HL-60 (cell line): ENCODE measurements around the gene ZNF471.

Experiments
- DNase-seq, 2 experiments: peaks; one replicate each; pipeline ENCODE4 v3.0.0-alpha.2; 2010 to 2020; ENCODE audit warnings: low read depth in 1 of 2, low spot score in 1 of 2
- H3K27ac ChIP-seq: fragments of 250-450 bp; sonication (Bioruptor Pico); replicated peaks from 2 replicates; pipeline ENCODE4 v1.5.1; 2020; ENCODE audit warnings: mild to moderate bottlenecking, moderate library complexity
- H3K27me3 ChIP-seq: fragments of 250-450 bp; sonication (Bioruptor Pico); 2 replicates; pipeline ENCODE4 v1.5.1; 2021; ENCODE audit warnings: mild to moderate bottlenecking, moderate library complexity; ENCODE audit not compliant: insufficient read depth, poor library complexity, severe bottlenecking
- H3K4me3 ChIP-seq: replicated peaks from 2 replicates; pipeline ENCODE4 v1.5.1; 2011; ENCODE audit warnings: mild to moderate bottlenecking, control low read depth, low read length; ENCODE audit not compliant: insufficient read depth
- CTCF ChIP-seq: IDR thresholded peaks from one replicate; pipeline ENCODE4 v1.5.1; 2011; ENCODE audit warnings: low read length, control low read depth, inconsistent platforms; ENCODE audit not compliant: insufficient read depth
- GABPA ChIP-seq: IDR thresholded peaks from 2 replicates; pipeline ENCODE4 v1.6.1; 2012; ENCODE audit warnings: low read depth
- POLR2AphosphoS5 ChIP-seq: IDR thresholded peaks from 2 replicates; pipeline ENCODE4 v1.6.1; 2012; ENCODE audit warnings: low read depth
- SPI1 ChIP-seq: IDR thresholded peaks from 2 replicates; pipeline ENCODE4 v1.6.1; 2012; ENCODE audit warnings: low read depth, mild to moderate bottlenecking, borderline replicate concordance
- TF ChIP-seq, protein P1 (sequence below): IDR thresholded peaks from 2 replicates; pipeline ENCODE4 v1.6.1; 2012; ENCODE audit warnings: low read depth; ENCODE audit not compliant: insufficient replicate concordance

ZNF471 gene

DNA sequence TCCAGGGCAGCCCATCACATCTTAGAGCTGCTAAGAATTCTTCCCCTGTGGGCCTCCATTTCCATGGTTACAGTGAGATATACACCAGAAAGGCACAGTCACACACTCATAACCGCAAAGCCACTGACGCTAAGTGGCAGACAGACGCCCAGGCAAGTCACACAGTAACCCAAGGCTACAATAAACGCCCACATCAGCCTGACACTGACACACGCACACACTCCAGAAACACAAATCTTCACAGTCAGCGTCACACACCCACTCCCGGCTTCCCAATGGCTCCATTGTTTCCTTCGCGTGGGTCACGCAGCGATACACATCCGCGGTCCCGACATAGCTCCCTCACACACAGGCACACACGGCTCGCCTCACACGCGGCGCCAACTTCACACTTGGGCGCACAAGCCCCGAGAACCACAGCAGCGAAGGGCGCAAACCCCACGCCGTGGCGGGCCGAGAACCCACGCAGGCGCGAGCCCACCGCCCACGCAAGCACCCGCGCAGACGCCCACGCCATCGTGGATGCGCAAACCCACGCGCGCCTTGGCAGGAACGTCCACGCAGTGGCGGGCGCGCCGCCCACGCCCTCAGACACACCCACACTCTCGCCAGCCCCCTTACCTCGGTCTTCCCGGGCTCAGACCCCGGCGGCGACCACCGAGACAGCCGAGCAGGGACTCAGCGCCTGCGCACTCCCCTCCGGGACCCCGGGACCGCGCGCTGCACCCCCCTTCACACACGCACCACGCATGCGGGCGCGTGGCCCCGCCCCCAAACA lies 30.8 kb upstream of the ZNF471 start, which contains the start of gene ZNF667:
Gene ZNF667 (minus strand): TSS at position 695 of the 778 bp plus-strand sequence. CDS start 14,975 bp downstream, outside the sequence.
- Histone ChIP-seq H3K27ac (peak within 1 kb of the TSS; percentile 86), H3K4me3 (peak within 1 kb of the TSS; percentile 83), H3K27me3 (no peaks in the 10 kb centered on the region)
- DNase-seq, result peak; percentile 32 to 74
- TF ChIP-seq SPI1, result no peak
- TF ChIP-seq, protein P1, sequence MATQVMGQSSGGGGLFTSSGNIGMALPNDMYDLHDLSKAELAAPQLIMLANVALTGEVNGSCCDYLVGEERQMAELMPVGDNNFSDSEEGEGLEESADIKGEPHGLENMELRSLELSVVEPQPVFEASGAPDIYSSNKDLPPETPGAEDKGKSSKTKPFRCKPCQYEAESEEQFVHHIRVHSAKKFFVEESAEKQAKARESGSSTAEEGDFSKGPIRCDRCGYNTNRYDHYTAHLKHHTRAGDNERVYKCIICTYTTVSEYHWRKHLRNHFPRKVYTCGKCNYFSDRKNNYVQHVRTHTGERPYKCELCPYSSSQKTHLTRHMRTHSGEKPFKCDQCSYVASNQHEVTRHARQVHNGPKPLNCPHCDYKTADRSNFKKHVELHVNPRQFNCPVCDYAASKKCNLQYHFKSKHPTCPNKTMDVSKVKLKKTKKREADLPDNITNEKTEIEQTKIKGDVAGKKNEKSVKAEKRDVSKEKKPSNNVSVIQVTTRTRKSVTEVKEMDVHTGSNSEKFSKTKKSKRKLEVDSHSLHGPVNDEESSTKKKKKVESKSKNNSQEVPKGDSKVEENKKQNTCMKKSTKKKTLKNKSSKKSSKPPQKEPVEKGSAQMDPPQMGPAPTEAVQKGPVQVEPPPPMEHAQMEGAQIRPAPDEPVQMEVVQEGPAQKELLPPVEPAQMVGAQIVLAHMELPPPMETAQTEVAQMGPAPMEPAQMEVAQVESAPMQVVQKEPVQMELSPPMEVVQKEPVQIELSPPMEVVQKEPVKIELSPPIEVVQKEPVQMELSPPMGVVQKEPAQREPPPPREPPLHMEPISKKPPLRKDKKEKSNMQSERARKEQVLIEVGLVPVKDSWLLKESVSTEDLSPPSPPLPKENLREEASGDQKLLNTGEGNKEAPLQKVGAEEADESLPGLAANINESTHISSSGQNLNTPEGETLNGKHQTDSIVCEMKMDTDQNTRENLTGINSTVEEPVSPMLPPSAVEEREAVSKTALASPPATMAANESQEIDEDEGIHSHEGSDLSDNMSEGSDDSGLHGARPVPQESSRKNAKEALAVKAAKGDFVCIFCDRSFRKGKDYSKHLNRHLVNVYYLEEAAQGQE, result no peak
- no peak for TF ChIP-seq GABPA
- TF ChIP-seq CTCF, result no peak
- no peak; the same call in 1 of the 2 replicates for TF ChIP-seq POLR2AphosphoS5

DNA sequence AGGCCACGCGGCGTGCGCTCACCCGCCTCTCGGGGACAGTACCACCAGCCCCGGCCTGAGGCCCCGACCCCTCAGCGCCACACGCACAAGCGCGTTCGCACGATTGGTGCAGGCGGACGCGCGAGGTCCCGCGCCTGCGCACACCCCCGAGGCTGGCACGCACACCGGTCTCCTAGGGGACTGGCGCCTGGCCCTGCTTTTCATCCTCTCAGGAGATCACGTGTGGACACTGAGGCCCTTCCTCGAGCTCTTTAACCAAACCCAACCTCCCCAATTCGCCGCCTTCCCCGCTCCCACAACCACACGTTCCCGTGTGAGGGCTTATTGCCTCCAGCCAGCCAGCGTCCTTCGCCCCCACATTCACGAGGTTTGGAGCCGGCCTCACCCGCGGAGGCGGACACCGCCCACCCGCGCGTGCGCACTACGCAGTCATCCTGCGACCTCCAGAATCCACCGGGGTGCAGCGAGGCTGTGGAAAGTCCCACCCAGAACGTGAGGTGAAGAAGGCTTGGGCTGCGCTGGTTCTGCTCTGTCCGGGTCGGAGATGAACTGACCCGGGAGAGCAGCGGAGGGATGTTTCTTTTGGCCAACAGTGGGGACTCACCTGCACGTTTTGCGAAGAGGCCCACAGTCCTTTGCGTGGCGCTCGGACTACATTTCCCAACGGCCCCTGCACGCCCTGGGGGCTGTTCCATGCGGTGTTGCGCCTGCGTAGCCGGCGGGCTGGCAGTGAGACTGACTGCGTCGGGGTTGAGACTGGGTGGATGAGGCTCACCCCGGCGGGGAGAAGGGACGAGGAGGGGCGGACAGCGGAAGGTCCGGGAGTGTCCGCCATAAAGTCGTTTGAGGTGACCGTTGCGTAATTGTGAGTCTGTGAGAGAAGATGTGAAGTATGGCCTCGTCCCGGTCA lies 30.0 kb upstream of the ZNF471 start:
- TF ChIP-seq POLR2AphosphoS5, result peak; percentile 20; the same call in 1 of the 2 replicates
- TF ChIP-seq CTCF, result no peak
- Histone ChIP-seq H3K27me3 (no peaks in the 10 kb centered on the region), H3K27ac (peak overlapping the region; percentile 86), H3K4me3 (peak overlapping the region; percentile 83)
- peak; percentile 92 to 96 for DNase-seq

DNA sequence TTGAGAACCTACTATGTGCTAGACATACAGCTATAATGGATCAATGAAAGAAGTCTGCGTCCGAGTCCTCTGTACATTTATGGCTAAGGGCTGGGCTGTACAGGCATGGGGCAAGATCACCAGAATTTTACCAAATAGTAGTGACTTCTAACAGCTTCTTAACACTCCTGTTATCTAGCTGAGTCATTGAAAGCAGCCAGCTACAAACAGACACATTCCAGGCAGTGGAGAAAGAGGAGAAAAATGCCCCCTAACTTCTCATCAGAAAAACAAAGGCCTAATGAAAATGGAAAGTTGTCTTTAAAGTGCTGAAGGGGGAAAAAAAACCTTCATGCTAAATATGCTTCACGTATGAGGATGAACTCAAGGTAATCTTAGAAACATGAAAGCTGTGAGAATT lies 16.3 kb upstream of the ZNF471 start:
- no peak overlapping the region for H3K4me3 ChIP-seq
- TF ChIP-seq, protein P1, result no peak
- TF ChIP-seq CTCF (no peak), GABPA (no peak), SPI1 (no peak), POLR2AphosphoS5 (no peak)
- no peak for DNase-seq
- no peak overlapping the region for H3K27ac ChIP-seq
- H3K27me3 ChIP-seq, result no peaks in the 10 kb centered on the region
